ENCODE results near the gene KCNS1. TPM values are rescaled to one million over a fixed set of nuclear protein-coding genes. Genes with fewer than 3 reads are reported as not detected.

The KCNS1 gene
- total RNA-seq, 1 experiment from 2014 or later: 0.98 TPM

DNA sequence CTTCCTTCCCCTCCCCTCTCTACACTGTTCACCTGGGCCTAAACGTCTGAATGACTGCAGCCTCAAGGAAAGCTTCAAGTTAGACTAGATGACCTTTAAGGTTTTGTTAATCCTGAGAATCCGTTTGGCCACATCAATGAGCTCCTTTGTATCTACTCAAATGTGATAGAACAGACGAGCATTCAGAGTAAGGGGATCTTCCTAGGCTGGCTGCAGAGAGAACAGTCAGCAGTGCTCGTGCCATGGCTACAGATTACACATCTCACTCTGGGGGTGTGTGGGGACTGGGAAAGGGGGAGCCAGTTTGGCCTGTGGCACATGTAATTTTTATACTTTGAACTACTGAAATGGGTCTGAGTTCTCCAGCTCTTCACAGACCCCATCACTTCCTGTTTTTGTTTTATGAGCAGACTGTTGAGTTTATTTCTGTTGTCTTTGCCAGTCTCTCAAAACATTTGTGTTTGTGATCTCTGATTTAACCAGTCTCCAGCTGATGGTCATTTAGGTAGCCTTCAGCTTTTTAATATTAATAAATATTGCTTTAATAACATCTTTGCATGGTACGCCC, 50.9 kb downstream of the KCNS1 start:
- Histone ChIP-seq H3K27ac (ENCODE audit: insufficient read length, low read depth, low read length) (no peak overlapping the region), H3K79me1 (ENCODE audit: insufficient read depth, low read depth, low read length, poor library complexity, severe bottlenecking) (peaks cover 4% of the 10 kb centered on the region), H4K8ac (replicated peaks; ENCODE audit: insufficient read length, low read depth, low read length) (no peak overlapping the region), H3K79me2 (ENCODE audit: insufficient read depth, low read length) (no peaks in the 10 kb centered on the region), H2BK12ac (ENCODE audit: insufficient read length, low read depth, low read length) (no peak overlapping the region), H3K4me2 (ENCODE audit: insufficient read depth, insufficient read length, low read length) (no peak overlapping the region), H2BK15ac (ENCODE audit: low read depth, low read length) (no peak overlapping the region), H3K4me1 (ENCODE audit: insufficient read depth, low read length) (no peaks in the 10 kb centered on the region), H3K14ac (ENCODE audit: insufficient read depth, low read length) (no peak overlapping the region), H2AFZ (ENCODE audit: low read length) (no peak overlapping the region), H3K23me2 (ENCODE audit: insufficient read length, low read depth, low read length, poor library complexity, severe bottlenecking) (no peaks in the 10 kb centered on the region), H2AK5ac (ENCODE audit: insufficient read length, low read length) (no peak overlapping the region), H2BK20ac (ENCODE audit: low read depth, low read length, poor library complexity, severe bottlenecking) (no peak overlapping the region), H3K4ac (ENCODE audit: low read depth, low read length) (no peak overlapping the region), H3K9ac (ENCODE audit: extremely low read depth, insufficient read length, low read length) (no peak overlapping the region), H4K20me1 (ENCODE audit: control insufficient read depth, insufficient read depth, insufficient read length) (no peaks in the 10 kb centered on the region), H3K9me3 (ENCODE audit: control insufficient read depth, low read depth, low read length) (no peaks in the 10 kb centered on the region), H3K27me3 (ENCODE audit: insufficient read depth, low read length) (no peaks in the 10 kb centered on the region), H3T11ph (ENCODE audit: low read length) (no peak overlapping the region), H4K5ac (ENCODE audit: insufficient read length, low read depth, low read length) (no peak overlapping the region), H4K91ac (ENCODE audit: insufficient read length, low read depth, low read length) (no peak overlapping the region), H2BK5ac (ENCODE audit: insufficient read length, low read length) (no peak overlapping the region), H2BK120ac (ENCODE audit: low read depth, low read length, poor library complexity, severe bottlenecking) (no peak overlapping the region), H3K18ac (ENCODE audit: insufficient read length, low read depth, low read length) (no peak overlapping the region), H3K23ac (ENCODE audit: insufficient read length, low read depth, low read length) (no peak overlapping the region), H3K56ac (ENCODE audit: insufficient read length, low read depth, low read length) (no peak overlapping the region)
- H3K27me3 Mint-ChIP-seq (ENCODE audit: low read depth): no peaks in the 10 kb centered on the region
- DNase-seq: no peak
- peaks cover 19 to 24% of the 10 kb centered on the region in 2 experiments for H3K4me1 Mint-ChIP-seq
- H3K9me3 Mint-ChIP-seq: no peaks in the 10 kb centered on the region
- peak overlapping the region; percentile 7 to 78 (median 26); a peak in 6 of 7 replicates for H3K27ac Mint-ChIP-seq
- TF ChIP-seq CTCF (conservative IDR thresholded peaks at IDR 0.05): no peak
- H3K36me3 Mint-ChIP-seq (ENCODE audit: insufficient read depth in 1 of 3, low read depth in 3 of 3): peaks cover 0 to 3% (median 1%) of the 10 kb centered on the region in 3 experiments; a peak in 2 of 7 replicates
- no CpG with 5 or more reads among the region's 5 CpGs for WGBS (ENCODE audit: extremely low coverage, insufficient read length, low lambda C conversion rate)
- H3K4me3 Mint-ChIP-seq: no peak overlapping the region
